Ishikawa (cell line): ENCODE data around the gene ATP11A.

Source experiments
- CEBPB ChIP-seq: IDR thresholded peaks from 2 replicates; pipeline ENCODE4 v1.6.1; 2012
- CREB1 ChIP-seq: IDR thresholded peaks from 2 replicates; pipeline ENCODE4 v1.6.1; 2012; ENCODE audit warnings: low read depth
- EGR1 ChIP-seq: IDR thresholded peaks from 2 replicates; pipeline ENCODE4 v1.6.1; 2012
- EP300 ChIP-seq: IDR thresholded peaks from 2 replicates; pipeline ENCODE4 v1.6.1; 2012; ENCODE audit warnings: borderline replicate concordance
- FOXM1 ChIP-seq: IDR thresholded peaks from 2 replicates; pipeline ENCODE4 v1.6.1; 2012; ENCODE audit warnings: low read depth, borderline replicate concordance
- NFIC ChIP-seq: IDR thresholded peaks from 2 replicates; pipeline ENCODE4 v1.6.1; 2012
- RAD21 ChIP-seq: IDR thresholded peaks from 2 replicates; pipeline ENCODE4 v1.6.1; 2012; ENCODE audit warnings: low read depth
- TAF1 ChIP-seq: IDR thresholded peaks from 2 replicates; pipeline ENCODE4 v1.6.1; 2012; ENCODE audit warnings: low read depth, mild to moderate bottlenecking
- TCF12 ChIP-seq: IDR thresholded peaks from 2 replicates; pipeline ENCODE4 v1.6.1; 2012; ENCODE audit warnings: low read depth
- TEAD4 ChIP-seq: IDR thresholded peaks from 2 replicates; pipeline ENCODE4 v1.6.1; 2012
- YY1 ChIP-seq: IDR thresholded peaks from 2 replicates; pipeline ENCODE4 v1.6.1; 2012; ENCODE audit warnings: low read depth
- ZBTB7A ChIP-seq: IDR thresholded peaks from 2 replicates; pipeline ENCODE4 v1.6.1; 2012; ENCODE audit warnings: low read depth
- TF ChIP-seq, protein P1 (sequence below): IDR thresholded peaks from 2 replicates; pipeline ENCODE4 v1.6.1; 2012
- TF ChIP-seq, protein P2 (sequence below): IDR thresholded peaks from 2 replicates; pipeline ENCODE4 v1.6.1; 2012; ENCODE audit warnings: low read depth, mild to moderate bottlenecking
- TF ChIP-seq, protein P3 (sequence below): IDR thresholded peaks from 2 replicates; pipeline ENCODE4 v1.6.1; 2012

ATP11A gene

DNA sequence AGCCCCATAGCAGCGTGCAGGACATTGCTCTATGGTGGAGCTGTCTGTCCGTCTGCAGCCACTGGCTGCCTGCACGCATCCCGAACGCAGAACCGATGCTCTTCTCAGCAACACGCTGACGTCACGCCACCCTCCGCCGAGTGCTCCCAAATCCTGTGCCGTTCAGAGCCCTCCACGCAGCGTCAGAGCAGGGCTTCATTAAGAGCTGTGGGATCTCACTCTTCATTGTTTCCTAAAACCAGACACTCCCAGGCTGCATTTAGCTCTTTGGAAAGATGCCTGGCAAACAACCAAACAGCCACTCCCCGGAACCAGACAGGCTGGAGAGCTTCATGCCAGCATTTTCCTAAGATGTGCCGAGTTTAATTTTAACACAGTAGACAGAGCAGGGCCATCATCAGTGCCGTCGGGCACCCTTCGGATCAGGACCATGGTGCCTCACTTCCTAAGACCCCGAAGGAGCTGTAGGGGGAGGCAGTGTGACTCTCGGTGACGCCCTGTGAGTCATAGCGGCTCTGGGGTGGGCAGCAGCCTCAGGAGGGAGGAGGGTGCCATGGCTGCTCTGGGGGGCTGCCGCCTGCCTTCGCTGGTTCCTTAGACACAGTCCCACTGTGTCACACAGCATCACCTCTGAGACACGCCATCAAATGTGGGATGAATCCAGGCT lies 147.7 kb downstream of the ATP11A start:
- TF ChIP-seq YY1, result no peak
- no peak for TF ChIP-seq FOXM1
- TF ChIP-seq NFIC, result no peak
- TF ChIP-seq ZBTB7A, result no peak
- TF ChIP-seq TCF12, result no peak
- TF ChIP-seq, protein P1, sequence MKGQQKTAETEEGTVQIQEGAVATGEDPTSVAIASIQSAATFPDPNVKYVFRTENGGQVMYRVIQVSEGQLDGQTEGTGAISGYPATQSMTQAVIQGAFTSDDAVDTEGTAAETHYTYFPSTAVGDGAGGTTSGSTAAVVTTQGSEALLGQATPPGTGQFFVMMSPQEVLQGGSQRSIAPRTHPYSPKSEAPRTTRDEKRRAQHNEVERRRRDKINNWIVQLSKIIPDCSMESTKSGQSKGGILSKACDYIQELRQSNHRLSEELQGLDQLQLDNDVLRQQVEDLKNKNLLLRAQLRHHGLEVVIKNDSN, result no peak
- TF ChIP-seq TAF1, result no peak
- no peak for TF ChIP-seq CREB1
- TF ChIP-seq TEAD4, result no peak
- TF ChIP-seq, protein P2, sequence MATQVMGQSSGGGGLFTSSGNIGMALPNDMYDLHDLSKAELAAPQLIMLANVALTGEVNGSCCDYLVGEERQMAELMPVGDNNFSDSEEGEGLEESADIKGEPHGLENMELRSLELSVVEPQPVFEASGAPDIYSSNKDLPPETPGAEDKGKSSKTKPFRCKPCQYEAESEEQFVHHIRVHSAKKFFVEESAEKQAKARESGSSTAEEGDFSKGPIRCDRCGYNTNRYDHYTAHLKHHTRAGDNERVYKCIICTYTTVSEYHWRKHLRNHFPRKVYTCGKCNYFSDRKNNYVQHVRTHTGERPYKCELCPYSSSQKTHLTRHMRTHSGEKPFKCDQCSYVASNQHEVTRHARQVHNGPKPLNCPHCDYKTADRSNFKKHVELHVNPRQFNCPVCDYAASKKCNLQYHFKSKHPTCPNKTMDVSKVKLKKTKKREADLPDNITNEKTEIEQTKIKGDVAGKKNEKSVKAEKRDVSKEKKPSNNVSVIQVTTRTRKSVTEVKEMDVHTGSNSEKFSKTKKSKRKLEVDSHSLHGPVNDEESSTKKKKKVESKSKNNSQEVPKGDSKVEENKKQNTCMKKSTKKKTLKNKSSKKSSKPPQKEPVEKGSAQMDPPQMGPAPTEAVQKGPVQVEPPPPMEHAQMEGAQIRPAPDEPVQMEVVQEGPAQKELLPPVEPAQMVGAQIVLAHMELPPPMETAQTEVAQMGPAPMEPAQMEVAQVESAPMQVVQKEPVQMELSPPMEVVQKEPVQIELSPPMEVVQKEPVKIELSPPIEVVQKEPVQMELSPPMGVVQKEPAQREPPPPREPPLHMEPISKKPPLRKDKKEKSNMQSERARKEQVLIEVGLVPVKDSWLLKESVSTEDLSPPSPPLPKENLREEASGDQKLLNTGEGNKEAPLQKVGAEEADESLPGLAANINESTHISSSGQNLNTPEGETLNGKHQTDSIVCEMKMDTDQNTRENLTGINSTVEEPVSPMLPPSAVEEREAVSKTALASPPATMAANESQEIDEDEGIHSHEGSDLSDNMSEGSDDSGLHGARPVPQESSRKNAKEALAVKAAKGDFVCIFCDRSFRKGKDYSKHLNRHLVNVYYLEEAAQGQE, result no peak
- TF ChIP-seq RAD21, result no peak
- TF ChIP-seq EP300, result no peak
- TF ChIP-seq CEBPB, result no peak
- TF ChIP-seq, protein P3, sequence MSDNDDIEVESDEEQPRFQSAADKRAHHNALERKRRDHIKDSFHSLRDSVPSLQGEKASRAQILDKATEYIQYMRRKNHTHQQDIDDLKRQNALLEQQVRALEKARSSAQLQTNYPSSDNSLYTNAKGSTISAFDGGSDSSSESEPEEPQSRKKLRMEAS, result no peak
- no peak for TF ChIP-seq EGR1

DNA sequence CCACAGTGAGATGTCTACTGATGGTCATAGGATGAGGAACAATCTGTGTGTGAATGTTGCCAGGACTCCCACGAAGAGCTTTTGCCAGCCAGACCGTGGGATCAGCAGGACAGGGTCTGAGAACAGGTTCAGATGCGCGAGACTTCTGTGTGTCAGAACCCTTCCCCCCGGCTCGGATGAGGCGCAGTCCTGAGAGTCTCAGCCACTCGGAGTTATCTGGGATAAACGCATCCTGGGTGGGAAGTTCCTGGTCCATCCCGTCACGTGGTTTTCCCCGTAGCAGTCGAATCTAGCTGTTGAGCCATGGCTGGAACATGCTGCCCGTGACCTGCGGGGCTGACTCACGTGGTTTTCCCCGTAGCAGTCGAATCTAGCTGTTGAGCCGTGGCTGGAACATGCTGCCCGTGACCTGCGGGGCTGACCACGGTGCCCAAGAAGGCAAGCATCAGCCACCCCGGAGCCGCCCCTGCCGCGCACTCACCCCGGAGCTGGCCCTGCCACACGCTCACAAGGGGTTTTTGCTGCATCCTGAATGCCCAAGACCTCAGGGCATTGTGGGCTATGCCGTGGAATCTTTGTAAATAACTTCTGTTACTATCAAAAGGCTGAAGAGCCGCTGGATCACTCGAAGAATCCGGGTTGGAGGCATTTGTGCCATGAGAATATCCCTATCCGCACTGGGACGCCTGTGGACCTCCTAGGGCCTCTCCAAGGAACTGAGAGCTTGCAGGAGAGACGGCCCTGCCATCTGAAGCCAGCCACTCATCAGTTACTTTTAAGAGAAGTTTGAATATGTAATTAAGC lies 148.4 kb downstream of the ATP11A start:
- TF ChIP-seq CREB1 (no peak), ZBTB7A (no peak), TCF12 (no peak), NFIC (no peak), EP300 (no peak), TAF1 (no peak), YY1 (no peak), TEAD4 (no peak), RAD21 (no peak), FOXM1 (no peak), EGR1 (no peak)
- TF ChIP-seq, protein P1, result no peak
- TF ChIP-seq, protein P2, result no peak
- TF ChIP-seq, protein P3, result no peak

DNA sequence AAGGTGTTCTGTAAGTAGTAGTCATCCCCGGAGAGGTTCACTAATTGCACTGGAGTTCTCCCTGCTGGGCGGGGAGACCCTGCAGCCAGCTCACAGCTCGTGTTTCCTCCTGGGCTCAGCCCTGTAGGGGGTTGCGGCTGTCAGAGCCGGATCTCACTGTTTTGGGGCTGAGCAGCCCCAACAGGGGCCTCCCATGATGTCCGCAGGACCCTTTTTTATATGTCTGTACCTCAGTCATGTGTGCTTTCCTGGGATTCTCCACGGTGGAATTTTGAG lies 148.9 kb downstream of the ATP11A start:
- TF ChIP-seq EGR1 (no peak), NFIC (no peak), FOXM1 (no peak), TAF1 (no peak), CEBPB (no peak), TCF12 (no peak), EP300 (no peak), ZBTB7A (no peak), RAD21 (no peak), TEAD4 (no peak)
- TF ChIP-seq, protein P1, result no peak
- TF ChIP-seq, protein P3, result no peak

DNA sequence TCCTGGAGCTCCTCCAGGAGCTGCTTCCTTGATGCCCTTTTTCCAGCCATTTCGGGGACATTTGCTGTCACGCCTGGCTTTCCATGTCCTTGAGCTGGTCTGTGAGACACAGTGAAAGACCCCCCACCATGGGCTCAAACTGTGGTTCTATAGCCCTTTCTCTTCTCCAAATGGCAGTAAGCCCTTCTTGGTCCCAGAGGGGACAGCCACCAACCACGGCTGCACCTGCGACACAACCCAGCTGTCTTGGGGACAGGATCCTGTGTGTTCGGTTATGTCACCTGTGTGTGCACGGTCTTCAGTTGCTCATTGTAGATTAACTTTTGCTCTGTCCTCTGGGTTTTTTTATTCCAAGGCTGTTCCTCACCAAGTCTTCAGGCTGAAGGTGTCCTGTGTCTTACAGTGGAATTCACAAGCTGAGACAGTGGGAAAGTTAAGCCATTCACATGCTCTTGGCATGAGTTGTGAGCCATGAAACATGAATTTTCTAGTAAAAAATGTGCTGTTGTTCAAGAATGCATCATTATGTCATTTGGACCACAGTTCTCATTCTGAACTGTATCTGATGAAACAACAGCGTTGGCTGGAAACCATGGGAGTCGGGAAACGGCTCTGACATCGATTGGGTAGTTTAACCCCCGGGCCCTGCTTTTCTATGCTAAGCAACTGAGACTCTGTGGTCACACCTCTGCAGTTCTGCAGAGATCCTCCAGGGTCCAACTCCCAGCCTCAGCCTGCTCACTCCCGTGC lies 149.7 kb downstream of the ATP11A start:
- TF ChIP-seq RAD21, result no peak
- TF ChIP-seq TCF12, result no peak
- no peak for TF ChIP-seq CEBPB
- no peak for TF ChIP-seq EP300
- no peak for TF ChIP-seq TAF1
- TF ChIP-seq, protein P3, result no peak
- TF ChIP-seq TEAD4, result no peak
- no peak for TF ChIP-seq ZBTB7A
- TF ChIP-seq, protein P1, result no peak
- TF ChIP-seq NFIC, result no peak
- TF ChIP-seq YY1, result no peak
- TF ChIP-seq, protein P2, result no peak
- no peak for TF ChIP-seq FOXM1
- TF ChIP-seq CREB1, result no peak
- no peak for TF ChIP-seq EGR1
